A204.1 (cell line): ENCODE data around the gene NBEA.

Experiments used
- FAIRE-seq: peaks from 2 replicates; lab custom pipeline; 2012; peaks lifted over from hg19 to GRCh38; lab: Jason Lieb, UNC

The NBEA gene

DNA sequence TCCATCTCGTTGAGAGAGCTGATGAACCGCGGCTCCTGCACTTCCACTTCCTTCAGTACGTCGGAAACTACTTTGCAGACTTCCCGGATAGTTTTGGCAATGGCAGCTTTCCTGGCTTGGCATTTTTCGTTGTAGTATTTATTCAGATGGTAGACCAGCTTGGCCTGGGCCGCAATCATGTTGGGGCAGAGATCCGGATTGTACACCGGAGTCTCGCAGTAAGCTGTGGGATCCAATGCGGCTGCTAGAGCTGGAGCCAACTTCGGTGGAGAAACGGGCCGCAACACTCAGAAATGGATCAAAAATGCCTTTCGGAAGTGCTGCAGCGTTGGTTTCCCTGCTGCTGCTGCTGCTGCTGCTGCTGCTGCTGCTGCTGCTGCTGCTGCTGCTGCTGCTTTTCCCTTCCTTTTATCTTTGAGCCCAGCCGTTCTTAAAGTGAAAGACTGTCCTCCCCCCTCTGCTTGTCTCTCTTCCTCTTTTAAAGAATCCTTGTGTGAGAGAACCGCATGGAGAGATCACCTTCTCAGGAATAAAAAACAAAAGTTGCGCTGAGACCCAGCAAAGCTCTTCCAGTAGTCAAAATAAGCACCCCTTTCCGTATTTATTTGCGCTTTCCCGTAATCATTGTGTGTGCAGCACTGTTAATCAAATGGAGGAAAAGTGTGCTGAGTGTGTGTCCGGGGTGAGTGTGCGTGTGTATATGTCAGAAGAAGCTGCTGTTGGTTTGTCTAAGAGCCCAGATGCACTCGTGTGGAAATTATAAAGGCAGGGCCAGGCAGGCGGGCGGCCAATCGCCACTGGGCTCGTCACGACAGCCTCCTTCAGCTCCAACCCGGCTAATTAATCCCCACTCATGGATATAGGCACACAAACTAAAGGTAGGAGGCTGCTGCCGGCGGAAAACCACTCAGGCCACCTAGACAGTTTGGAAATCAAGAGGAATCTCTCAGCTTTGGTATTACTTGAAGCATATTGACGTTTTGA lies 534.2 kb downstream of the NBEA start, which contains the start of gene MAB21L1:
Gene MAB21L1 (minus strand): TSS at position 730 of the 984 bp plus-strand sequence. CDS start 551 bp downstream, at position 179.
- no peak for FAIRE-seq

DNA sequence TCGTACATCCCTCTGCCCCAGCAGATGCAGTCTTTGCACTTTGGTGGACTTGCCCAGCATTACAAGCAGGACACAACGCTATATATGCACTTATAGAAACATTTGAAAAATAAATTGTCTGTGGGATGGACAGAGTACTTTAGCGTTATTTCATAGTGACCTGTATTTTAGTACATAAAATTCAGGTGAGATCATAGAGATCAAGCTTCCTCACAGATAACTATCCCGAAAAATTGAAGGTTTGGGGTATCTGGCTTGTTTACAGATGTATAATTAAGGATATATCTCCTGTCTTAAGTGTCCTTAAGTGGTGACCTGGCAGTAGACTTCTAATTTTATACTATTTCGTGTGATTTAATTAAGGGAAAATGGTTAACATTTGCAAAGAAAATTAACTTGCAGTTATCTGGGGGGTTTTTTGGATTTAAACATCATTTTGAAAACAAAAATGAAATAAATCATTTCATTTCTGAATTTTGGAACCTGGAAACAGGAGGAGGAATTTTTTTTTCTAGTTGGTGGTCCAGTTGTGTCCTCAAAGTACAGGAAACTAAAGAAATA lies 535.4 kb downstream of the NBEA start:
- FAIRE-seq: no peak

DNA sequence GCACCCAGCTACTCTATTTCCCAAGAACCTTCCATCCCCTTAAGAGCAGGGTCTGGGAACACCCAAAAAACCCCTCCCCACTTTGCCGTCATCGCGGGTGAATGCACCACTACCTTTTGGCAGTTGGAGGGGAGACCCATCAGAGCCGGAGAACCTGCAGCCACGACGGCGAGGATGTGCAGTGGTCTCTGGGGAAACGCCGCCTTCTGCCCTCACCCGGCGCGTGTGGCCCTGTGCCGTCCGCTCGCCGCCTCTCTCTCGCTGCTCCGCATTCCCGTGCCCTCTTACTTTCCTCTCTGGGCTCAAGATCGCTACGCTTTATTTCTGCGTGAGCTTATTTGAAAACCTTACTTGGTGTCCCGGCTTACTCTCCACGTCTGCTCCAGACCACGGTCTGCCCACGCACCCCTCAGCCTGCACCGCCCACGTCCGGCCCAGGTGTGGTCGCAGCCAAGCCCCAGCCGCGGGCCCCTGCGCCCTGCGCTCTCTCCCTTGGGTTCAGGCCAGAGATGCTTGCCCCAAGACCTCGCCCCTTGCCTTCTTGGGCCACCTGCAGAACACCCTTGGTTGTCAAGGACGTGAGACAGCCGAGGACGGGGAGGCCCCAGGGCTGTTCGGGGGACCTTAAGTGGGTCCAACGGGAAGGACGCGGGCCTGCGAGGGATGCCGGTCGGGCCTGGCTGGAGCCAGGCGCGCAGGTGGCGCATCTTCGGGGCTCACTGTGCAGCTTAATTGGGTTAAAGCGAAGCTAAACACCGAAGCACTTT lies 536.4 kb downstream of the NBEA start:
- FAIRE-seq: no peak

DNA sequence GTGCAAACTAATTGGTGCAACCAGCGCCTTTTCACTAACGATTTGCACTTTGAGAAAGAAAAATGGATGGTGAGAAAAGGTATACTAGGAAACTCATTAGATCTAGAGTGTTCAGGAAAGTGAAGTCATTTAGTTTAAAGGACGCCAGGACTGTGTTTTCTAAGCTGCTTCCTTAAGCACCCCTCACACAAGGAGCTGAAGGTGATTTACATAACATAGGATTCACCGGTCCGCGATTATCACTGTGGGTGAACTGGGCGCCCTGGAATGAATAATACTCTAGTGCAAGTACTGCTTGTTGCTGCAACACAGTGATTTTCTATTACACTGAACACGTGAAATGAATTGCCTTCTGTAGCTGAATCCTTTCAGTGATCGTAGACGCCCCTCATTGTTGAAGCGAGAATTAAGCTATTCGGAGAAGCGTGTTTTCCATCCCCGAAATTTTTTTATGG lies 537.0 kb downstream of the NBEA start:
- no peak for FAIRE-seq

DNA sequence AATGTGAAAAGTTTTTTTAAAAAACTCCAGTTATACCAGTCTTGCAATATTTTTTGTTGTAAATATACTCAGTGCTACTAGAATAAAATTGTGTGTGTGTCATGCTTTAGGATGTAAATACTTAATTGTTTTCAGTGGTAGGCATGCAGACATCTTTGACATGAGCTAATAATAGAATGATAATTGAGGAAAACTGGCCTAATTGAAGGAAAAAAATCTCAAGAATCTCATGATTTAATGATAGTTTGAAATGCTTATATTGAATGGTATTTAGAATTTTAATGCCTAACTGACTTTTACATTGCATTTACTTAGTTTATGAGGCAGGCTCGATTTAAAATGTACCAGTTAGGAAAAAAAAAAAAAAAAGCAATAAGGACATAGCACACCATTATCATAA lies 537.6 kb downstream of the NBEA start:
- FAIRE-seq: no peak

DNA sequence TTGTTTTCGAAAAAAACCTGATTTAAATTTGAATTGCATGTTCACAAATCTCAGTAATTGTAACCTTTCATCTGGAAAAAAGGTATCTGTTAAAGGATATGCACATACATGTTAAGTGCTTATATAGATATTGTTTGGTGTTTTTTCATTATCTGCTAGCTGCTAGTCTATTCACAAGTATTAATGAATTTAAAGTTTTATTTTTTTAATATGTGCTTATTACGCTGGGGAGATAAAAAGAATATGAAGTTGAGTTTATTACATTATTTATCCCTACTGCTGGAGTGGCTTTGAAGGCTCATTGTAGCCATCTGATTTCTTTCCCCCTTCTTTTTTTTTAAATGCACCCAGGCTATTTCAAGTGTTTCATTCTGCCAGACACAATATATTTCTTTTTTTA lies 538.3 kb downstream of the NBEA start:
- FAIRE-seq: no peak

DNA sequence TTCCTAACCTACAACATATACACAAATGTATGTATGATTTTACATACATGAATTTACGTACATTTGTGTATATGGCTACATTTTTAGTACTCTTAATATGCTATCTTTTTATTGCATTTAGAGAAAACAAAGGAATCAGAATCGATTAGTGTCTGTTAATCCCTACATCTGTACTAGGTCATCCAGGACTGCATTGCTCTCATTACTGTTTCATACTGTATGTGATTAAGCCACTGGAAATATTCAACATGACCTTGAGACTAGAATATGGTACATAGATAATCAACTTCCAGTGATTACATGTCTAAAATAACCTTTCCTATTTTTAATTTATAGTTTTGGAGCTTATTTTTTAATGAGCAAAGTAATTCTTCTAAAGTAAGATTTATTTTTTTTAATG lies 539.7 kb downstream of the NBEA start:
- FAIRE-seq: no peak

DNA sequence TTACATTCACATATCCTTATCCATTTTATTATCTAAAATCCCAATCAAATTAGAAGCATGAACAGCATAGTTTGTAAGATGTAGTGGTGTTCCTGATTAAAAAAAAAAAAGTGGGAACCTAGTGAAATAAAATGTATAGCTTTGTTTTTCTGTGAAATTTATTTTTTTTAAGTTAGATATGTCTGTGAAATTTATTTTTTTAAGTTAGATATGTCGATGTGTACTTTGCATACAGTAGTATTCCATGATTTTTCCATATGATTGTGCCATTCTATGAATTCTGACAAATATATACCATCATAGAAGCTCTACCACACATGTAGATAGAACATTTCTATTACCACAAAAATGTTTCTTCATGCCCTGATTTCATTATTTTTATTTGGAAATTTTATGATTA lies 540.5 kb downstream of the NBEA start:
- no peak for FAIRE-seq

DNA sequence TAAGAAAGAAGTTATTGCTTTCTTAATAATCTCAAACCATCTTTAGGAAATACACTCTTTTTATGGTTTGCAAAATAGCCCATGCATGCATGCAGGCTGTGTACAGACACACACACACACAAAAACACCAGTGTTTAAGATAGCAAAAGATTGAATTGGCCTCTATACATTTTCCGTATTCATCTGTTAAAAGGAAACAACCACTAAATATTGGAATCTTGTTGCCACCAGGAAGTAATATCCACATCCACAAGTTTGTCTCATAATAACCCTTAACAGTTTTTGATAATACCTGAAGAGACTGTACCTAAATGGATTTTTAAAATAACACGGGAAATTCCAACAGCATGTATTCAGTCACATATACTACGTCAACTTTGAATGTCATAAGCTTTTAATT lies 541.7 kb downstream of the NBEA start:
- no peak for FAIRE-seq

DNA sequence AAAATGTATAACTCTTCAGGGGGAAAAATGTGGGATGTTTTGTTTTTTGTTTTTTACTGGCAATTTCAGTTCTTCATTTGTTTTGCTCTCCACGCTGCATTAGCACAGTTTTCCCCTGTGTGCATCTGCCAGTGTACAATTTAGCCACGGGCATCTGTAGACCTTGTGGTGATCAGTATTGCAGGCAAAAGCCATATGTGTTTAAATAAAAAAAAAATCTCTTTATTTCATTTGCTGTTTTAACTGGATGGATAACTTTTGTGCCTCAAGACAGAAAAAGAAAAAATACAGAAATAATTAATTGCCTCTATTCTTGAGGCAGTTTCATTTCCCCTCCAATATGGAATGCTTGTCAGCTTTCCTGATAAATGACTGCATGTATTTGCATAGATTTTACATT lies 542.3 kb downstream of the NBEA start:
- no peak for FAIRE-seq

DNA sequence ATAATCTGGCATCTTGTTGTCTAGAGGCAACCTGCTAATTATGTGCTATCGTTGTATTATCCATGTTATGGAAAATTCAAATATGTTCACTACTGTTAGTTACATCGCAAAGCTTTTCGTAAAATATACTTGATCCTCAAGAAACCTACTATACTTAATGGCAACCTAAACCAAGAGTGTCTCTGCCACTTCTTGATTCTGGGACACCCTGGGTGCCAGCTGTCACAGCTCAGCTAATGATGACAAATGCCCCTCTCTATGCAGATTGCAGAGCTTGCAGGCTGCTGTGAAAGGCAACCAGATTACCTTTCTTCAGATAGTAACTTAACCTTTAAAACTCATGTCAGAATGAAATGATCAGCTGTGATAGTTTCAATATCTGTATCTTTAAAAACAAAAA lies 543.4 kb downstream of the NBEA start:
- no peak for FAIRE-seq

DNA sequence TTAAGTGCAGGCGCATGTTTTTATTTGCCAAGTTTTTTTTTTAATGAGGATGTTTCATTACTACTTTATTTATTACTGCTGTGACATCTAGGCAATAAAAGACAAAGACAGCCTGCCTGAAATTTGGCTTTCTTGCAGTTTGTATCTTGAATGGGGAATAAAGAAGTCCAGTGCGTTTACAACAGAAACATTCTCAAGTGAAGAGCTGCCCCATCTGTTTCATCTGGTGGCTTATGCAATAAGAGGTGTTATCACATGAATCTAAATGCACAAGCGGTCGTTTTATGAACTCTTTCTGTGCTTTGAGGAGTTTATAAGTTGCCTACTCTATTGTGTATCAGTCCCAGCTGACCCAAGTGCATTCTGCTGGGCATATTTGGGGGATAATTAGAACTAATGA lies 547.0 kb downstream of the NBEA start:
- no peak for FAIRE-seq

DNA sequence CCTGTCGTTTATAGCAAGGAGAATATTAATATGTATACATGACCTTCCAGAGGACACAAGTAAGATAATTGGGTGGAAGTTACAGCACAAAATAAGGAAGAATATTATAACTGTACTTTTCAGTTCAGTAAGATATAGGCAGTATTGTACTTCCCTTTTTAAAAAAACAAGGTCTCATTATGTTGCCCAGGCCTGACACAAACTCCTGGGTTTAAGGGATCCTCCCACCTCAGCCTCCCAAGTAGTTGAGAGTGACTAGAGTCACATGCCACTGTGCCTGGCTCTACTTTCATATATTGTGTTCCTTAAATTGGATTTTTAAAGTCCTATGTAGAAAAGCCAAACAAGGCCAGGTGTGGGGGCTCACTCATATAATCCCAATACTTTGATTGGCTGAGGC lies 553.9 kb downstream of the NBEA start:
- no peak for FAIRE-seq

DNA sequence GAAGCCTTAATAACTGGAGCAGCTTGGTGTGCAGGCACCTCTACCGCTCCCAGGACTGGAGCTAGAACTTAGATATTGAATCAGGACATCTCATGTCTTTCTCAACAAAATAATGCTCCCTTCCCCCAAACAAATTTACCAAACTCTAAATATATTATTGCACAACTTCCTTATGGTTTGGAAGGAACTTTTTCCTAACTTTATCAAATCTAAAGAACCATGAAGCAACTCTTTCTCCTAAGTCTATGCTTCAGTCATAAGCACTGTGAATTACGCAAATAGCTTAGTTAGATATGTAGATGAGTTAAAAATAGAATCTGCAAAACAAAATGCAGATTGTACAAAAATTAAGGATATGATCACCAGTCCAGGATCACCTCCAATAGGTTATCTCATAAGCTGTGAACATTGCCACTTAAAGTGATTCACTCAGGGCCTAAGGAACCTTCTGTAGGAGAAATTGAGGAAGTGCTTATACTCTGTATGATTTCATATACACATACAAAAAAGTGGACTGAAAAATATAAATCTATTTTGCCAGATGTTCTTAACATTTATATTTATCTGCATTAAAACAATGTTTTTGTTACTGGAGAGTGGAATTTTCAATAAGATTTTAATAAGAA lies 554.8 kb downstream of the NBEA start:
- FAIRE-seq: peak; percentile 29

DNA sequence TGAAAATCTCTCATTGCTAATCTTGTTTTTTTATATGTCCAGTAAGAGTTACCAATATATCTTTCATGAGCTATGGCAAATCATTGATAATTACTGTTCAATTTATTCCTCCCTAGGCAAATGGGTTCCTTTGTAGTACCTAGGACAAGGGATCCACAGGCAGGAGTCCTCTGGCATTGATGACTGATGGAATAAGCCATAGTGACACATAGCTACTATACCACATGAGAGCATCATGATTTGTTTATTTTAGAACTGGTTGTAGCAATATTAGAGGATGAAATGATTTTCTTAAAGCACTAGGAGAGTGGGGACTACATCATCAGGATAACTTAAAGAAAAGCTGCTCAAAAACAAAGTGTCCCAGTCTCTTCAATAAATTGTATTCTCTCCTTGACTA lies 556.2 kb downstream of the NBEA start:
- FAIRE-seq: no peak

DNA sequence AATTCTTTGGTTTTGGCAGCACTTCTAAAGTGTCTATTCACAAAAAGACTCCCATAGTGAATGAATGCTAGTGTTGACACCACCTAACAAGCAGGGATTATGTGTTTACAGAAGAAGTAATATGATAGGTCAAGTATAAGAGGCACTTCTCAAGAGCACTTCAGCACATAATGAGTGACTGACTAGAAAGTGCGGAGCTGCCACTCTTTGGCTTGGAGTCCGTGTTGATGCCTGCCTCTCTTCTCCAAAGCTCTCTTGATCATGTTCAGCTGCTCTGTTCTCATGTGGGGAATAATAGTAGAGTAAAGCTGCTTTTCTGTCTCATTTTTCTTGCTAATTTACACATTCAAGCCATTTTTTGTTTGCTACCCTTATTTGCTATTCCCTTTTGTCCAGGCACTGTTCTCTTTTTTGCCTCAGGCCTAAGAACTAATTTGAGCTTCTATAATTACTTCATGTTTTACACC lies 557.2 kb downstream of the NBEA start:
- FAIRE-seq: no peak

DNA sequence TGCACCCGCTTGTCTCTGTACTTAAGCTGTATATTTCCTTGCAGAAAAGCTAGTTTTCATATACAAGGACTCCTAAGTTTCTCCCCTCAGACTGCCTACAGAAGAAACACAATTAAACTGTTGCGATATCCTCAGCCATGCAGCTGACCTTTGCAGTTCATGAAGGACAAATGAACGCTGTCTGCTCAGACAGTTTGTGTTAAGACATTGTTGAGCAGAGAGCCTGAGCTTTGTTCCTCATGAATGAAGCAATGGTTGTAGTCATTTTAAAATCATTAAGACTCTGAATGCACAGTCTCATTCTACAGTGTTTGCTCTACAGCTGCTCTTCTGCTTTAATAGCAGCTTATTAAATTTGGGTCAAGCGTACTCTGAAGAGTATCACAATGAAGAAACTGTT lies 557.6 kb downstream of the NBEA start:
- no peak for FAIRE-seq

DNA sequence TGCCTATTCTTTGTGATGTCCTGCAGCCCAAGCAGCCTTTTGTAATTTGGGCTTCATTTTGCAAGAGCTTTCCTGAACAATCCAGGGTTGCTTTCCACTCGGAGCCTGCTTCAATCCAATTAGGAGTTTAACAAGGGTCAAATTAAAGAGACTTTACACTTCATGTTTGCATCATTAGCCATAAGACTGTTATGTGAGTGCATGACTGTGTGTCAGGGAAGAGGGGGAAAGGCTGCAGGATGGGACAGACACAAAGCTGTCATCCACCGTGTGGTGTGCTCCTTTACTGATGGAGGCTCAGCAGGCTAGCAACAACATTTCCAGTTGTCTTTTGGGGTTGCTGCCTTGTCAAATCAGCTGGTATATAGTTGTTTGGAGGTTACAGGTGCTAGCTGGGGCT lies 558.1 kb downstream of the NBEA start:
- no peak for FAIRE-seq

DNA sequence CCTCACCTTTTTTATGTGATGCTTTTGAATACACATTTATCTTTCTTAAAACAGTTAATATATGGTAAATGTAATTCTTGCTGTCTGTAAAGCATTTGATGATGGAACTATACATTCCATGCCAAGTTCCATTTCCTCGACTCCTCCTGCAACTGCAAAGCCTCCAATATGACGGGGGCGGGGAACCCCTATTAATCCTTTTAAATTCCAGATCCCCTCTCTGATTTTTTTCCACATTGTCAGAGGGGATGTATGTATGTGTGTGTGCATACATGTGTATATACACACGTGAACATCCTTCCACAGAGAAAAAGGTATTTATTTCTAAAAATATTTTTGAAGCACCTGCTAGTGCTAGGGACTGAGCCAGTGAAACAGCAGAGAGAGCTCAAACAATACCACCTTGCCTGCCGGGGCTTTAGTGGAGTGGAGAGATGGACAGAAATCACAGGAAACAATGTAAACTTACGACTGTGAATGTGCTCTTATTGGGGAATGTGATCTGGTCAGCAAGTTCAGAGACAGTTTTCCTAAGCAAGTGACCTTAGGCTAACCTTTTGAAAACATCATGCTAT lies 559.7 kb downstream of the NBEA start:
- FAIRE-seq: no peak

DNA sequence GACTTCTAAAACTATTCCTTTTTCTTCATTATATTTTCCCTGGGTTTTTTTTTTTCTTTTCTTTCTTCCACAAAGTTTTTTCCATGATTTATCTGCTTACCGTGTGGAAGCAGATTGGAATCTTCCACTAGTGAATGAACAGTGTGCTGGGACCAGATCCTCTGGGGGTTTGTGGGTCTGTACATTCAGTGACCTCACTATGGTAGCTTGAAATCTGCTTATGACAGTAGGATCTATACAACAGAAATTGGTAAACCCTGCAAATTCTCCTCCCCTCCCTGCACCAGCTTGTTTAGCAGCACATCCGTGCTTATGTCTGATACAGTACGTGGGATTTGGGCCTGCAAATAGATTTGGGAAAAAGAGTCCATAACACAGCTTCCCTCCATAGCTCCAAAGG lies 560.4 kb downstream of the NBEA start:
- FAIRE-seq: no peak

DNA sequence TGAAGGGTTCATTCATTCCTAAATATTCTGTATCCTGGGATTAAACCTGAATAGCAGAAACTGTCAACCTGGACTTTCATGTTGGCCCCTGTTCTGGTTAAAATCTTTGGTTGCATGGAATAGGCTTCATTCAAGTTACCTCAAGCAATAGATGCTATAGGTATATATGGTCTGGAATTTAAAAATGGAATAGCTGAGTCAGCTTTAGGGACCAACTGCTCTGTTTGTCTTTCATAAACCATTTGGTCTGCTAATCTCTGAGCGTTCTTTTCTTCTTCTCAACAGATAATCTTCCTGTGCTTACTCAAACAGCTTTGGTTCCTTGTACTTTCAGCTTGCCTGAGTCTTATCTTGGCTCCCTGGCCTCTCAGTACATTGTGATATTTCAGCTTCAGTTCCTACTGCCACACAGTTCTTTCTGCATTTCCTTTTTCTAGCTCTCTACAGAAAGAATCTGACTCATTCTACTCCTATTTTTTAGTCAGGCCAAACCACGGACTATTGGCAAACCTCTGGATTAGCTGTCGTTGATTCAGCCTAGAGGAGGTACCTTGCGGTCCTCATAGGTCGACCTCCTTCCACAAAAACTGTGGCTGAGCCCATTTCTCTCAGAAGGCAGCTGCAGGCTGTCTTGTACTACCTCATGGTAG lies 570.3 kb downstream of the NBEA start:
- no peak for FAIRE-seq
